Raji (cell line): ENCODE data around the gene GTF3C2.
A peak's percentile ranks its signal among the peaks of the same experiment; 100 is the strongest.

Experiments
- POLR2A ChIP-seq: IDR thresholded peaks from 2 replicates; pipeline ENCODE4 v1.6.1; 2011; ENCODE audit warnings: low read depth, low read length, control low read depth; ENCODE audit not compliant: insufficient read depth

Gene GTF3C2

DNA sequence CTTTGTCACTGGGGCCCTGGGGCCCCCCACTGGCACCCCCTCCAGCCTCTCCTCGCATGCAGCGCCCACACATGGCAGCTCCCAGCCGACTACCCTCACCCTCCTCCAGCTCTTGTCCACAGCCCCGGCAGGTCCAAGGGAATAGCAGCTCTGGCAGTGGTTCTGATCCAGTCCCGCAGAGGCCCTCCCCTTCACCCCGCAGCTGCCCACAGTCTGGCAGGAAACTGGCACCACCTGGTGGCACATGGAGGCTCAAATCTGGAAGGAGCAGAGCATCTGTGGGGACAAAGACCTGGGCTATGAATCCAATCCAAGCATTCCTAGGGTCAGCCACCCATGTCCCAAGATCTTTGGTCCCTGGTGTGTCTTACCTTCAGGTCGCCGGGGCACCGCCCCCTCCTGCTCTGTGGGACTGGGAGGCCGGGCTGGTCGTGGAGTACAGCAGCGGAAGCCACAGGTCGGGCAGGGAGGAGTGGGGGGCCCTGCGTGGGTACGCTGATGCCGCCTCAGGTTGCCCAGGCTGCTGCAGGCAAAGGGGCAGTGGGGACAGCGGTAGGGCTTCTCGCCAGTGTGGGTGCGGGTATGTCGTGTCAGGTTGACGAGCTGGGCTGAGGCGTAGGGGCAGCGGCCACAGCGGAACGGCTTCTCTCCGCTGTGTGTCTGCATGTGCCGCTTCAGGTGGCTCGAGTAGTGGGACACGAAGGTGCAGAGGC is 21.7 kb upstream of the GTF3C2 start:
- no peak for TF ChIP-seq POLR2A

DNA sequence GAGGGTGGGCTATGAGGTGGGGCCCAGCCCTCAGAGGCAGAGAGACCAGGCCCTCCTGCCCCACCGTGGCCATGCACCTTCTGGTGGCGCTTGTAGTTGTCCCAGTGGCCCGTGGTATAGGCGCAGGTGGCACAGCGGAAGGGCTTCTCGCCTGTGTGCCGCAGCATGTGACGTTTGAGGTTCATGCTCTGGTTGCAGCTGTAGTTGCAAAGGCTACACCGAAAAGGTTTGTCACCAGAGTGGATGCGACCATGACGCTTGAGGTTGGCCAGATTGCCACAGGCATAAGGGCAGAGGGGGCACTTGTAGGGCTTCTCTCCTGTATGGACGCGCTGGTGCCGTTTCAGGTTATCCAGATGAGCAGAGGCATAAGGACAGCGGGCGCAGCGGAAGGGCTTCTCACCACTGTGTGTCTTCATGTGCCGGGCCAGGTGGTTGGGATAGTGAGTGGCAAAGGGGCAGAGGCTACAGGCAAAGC is 21.1 kb upstream of the GTF3C2 start:
- no peak for TF ChIP-seq POLR2A

DNA sequence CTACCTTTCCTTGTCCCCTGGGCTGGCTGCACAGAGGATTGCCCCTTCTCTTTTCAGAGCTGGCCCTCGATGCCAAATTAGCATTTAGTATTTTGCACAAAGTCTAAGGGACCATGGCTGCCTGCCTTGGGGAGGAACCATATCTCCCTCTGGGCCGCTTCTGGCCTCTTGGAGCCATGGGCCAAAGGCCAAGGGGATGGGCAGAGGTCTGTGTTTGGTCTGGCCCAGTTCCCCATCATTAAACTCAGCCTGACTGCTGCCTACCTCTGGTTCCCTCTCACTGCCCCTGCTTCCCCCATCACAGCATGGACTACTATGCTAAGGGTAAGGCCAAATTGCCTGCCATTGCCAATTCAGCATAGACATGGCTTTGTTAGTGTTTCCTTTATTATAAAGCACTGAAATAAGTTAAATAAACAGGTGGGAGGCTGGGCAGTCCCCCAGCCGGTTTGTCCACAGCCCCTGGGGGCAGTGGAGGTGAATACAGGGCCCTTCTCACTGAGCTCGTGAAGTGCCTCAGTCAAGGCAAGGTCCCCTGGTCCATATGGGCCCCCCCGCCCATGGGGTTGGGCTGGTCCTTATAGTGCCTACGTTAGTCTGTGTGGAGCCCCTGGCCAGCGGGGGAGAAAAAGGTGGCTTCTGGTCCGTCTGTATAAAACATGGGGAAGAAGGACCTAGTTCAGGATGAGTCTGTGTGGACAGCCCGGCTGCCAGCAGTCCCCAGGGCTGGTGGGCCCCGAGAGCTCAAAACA is 20.5 kb upstream of the GTF3C2 start:
- TF ChIP-seq POLR2A: no peak

DNA sequence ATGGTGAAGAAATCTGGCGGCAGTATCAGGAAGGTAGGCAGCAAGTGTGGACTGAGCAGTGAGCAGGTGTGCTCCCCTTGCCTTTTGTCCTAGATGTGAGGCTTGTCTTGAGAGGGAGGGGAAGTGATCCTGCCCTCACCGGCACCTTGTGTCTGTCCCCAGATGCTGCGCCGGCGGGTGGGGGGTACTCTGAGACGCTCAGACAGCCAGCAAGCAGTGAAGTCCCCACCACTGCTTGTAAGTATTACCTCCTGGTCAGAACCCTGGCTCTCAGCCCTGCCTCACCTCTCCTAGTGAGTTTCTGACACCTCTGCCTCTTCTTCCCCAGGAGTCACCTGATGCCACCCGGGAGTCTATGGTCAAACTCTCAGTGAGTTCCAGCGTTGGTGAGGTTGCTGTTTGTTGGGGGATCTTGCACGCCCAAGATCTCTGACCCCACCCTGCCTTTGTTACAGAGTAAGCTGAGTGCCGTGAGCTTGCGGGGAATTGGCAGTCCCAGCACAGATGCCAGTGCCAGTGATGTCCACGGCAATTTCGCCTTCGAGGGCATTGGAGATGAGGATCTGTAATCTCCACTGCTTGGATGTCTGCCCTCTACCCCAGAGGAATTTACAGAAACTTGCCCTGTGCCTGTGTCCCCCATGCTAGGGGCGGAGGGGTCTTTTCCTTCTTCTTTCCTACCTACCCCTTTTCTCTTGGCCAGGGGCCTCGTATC is 19.7 kb upstream of the GTF3C2 start:
- no peak for TF ChIP-seq POLR2A

DNA sequence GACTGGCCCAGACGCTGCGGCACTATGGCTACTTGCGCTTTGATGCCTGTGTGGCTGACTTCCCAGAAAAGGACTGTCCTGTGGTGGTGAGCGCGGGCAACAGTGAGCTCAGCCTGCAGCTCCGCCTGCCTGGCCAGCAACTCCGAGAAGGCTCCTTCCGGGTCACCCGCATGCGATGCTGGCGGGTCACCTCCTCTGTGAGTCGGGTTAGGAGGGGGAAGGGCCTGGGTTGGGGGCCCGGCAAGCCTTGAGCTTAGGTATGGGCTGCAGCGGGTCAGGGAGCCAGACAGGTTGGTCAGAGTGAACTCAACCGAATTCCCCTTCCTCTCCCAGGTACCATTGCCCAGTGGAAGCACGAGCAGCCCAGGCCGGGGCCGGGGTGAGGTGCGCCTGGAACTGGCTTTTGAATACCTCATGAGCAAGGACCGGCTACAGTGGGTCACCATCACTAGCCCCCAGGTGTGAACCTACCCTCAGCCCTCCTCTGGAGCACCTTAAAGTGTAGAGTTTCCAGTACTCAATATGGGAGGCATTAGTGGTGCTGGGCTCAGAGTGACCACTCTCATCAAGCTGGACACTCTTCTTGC is 19.0 kb upstream of the GTF3C2 start:
- no peak for TF ChIP-seq POLR2A

DNA sequence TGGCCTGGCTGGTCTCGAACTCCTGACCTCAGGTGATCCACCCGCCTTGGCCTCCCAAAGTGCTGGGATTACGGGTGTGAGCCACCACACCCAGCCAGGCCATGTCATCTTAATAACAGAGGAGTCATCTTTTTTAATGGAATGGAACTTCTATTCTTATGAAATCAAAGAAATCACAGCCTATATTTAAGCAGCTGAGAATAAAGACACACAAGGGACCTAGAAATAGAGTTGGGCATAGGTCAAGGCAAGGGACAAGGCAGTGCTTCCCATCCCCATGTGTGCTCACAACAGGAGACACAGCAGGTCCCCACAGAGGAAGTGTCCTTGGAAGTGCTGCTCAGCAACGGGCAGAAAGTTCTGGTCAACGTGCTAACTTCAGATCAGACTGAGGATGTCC is 17.0 kb upstream of the GTF3C2 start:
- no peak for TF ChIP-seq POLR2A

DNA sequence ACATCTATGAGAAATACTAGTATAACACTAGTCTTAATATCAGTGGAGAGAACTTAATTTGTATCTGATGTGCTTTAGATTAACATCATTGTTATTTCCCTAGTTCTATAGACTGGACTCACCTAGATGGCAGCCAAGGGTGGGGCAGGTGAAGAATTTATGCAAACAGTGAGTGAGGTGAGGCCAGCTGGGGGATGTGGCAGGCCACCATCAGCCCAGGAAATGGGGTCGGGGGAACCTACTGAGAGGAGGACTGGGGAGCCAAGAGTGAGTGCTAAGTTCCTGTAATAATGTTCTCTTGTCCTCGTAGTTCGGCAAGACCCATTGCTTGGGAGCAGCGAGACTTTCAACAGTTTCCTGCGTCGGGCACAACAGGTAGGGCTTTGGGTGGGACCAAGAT is 16.4 kb upstream of the GTF3C2 start:
- TF ChIP-seq POLR2A: no peak

DNA sequence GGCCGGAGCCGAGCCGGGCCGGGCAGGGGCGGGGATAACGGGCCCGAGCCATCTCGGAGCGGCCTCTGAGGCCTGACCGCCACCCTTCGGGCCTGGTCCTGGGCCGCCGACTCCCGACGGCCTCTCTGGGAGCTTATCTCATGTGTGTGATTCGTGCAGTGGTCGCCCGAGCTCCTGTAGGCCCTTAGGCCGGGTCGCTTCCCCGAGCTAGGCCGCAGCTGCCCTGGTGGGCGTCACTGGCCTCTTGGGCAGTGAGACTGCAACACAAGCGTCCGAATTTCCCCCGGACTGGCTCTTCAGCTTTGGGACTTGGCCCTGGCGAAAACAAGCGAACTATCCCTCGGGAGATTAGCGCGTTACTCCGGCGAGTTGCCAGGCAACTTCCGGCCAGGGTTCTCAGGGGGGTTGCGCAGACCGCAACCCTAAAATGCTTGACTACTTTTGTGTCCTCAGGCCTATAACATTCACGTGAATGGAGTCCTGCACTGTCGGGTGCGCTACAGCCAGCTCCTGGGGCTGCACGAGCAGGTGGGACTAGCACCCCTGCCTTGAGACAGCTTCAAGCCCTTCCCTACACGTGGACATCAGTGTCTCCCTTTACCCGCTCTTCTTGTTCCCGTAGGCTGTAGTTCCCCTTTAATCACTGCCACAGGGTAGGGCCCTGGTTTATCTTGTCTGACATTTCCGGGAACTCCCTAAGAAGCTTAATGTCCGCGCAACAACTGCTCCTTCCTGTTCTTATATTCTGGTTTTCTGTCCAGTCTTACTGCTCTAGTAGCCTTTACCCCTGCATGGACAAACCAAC is 14.5 kb upstream of the GTF3C2 start:
- TF ChIP-seq POLR2A: peak; percentile 62; the same call in 1 of the 2 replicates

DNA sequence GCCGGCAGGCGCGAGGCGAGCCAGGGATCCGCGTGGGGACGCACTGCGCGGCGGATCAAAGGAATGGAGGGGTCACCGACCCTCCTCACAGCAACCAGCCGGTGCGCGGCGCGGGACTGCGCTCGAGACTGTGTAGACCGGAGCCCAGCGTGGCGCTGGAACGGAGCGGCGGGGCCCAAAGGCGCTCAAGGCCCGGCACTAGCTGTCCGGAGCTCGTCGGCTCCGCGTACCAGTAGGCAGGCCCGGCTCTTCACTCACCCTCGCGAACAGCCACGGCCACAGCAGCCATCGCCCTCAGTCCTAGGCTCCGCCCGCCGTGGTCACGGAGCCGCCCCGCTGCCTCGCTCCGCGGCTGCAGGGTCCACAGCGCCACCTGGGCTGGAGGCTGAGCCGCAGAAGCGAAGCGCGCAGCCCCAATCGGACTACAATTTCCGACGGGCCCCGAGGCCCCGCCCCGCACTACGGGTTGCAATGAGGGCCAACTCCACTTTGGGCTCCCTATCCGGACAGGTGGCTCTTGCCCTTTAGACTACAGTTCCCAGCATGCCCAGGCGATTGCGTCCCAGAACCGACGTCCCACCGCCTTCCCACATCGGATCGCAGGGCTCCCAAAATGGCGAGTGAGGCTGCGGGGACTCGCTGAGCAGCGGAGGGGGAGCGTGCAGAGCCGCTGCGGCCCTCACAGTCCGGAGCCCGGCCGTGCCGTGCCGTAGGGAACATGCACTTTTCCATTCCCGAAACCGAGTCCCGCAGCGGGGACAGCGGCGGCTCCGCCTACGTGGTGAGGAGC is 13.7 kb upstream of the GTF3C2 start, which contains the start of the genes EIF2B4 and SNX17:
Gene EIF2B4 (minus strand): TSS at position 313 of the 790 bp plus-strand sequence. CDS start 24 bp downstream, at position 289.
Gene SNX17 (plus strand): TSS at position 591 of the 790 bp plus-strand sequence. CDS start 128 bp downstream, at position 719.
- peak; percentile 96 for TF ChIP-seq POLR2A

DNA sequence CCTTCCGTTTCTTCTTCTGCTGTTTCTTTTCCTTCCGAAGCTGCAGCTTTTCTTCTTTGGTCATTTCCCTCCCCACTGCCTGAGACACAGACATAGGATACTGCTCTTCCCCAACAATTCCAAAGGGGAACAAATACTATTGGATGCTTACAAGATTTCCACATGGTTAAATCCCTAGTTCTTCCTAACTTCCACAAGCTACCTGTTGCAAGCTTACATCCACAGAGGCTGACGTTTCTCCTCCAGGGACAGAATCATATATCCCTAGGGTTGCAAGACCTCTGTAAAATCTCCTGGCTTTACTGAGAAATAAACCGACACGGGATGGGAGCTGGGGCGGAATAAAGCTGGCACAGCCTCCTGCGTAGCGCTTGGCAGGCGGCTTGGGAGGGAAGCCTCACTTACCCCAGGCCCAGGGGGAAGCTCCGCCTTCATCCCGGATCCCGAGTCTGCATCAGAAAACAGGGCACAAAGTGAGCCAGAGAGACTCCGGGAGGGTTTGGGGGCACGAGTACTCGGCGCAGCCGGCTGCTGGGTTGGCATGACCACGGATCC is 13.0 kb upstream of the GTF3C2 start:
- TF ChIP-seq POLR2A: no peak

DNA sequence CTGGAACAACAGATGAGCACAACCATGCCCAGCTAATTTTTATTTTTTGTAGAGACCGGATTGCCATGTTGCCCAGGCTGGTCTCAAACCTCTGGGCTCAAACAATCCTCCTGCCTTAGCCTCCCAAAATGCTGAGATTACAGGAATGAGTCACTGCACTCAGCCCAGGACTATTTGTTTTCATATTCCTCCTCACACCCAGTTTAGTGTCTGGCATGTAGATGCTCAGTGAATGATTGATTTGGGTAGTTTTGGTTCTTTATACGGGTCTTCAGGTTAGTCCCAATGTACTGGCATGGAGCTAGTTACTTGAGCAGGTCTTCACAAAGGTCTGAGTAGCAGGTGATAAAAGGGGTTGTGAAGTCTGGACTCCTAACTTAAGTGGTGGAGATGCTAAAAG is 7.4 kb upstream of the GTF3C2 start:
- no peak for TF ChIP-seq POLR2A

DNA sequence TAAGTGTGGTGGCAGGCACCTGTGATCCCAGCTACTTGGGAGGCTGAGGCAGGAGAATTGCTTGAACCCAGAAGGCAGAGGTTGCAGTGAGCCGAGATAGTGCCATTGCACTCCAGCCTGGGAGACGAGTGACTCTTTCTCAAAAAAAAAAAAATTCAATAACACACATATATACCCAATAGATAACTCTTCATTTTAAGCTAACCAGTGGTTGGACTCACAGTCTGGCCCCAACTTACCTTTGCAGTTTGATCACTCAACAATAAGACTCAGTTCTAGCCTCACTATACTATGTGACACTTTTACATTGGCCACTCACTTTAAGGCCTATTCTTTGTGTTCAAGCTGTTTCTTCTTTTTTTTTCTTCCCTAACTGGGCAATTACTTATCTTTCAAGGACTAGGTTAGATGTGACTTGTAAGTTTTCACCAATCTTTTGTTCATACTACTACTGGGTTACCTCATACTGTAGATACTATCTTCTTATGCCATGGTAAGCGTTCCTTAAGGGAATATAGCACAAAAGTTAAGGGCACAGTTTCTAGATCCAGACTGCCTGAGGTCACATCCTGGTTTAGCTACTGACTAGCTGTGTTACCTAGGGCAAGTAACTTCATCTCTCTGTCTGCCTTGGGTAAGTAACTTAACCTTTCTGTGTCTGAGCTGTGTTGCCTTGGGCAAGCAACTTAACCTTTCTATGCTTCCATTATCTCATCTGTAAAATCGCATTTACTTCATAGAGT is 6.3 kb upstream of the GTF3C2 start:
- no peak for TF ChIP-seq POLR2A

DNA sequence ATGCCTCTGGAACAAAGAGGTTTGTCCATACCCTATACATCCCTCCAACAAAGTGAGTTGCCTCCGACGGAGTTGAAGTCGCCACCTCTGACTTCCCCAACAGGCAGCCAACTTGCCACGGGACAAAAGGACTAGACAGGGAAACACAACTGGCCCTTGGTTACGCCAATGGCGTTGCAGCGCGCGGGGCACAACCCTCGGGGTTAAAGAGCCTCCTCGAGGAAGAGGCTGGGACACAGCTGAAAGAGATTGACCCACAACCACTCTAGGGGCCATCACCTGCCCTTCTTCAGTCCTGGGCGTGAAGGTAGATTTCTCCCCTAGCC is 545 bp downstream of the GTF3C2 start:
- TF ChIP-seq POLR2A: no peak
